BJ (cell line): ENCODE results near the gene SFI1. TPM values are rescaled to one million over a fixed set of nuclear protein-coding genes. Genes with fewer than 3 reads are reported as not detected.

Experiments used
- CTCF ChIA-PET: fragments of 350-600 bp; formaldehyde crosslinking; extraction: SDS; loops from one replicate; lab custom pipeline; 2021; ENCODE audit warnings: antibody characterized with exemption, inconsistent platforms; lab: Yijun Ruan, JAX
- POLR2A ChIA-PET: fragments of 300-600 bp; sonication (Branson Sonifier 250); formaldehyde crosslinking; extraction: SDS; loops from one replicate; lab custom pipeline; 2021; ENCODE audit warnings: antibody characterized with exemption; lab: Charles Lee
- DNase-seq: peaks from one replicate; pipeline ENCODE4 v3.0.0-alpha.2; 2011; ENCODE audit warnings: low read depth
- H3K27me3 ChIP-seq: 2 replicates; pipeline ENCODE4 v1.6.0; 2011; ENCODE audit warnings: low read length; ENCODE audit not compliant: control insufficient read depth, insufficient read depth
- H3K36me3 ChIP-seq: 2 replicates; pipeline ENCODE4 v1.5.1; 2011; ENCODE audit warnings: low read length; ENCODE audit not compliant: control insufficient read depth, insufficient read depth
- H3K4me3 ChIP-seq: 2 replicates; pipeline ENCODE4 v1.5.1; 2011; ENCODE audit warnings: low read depth, mild to moderate bottlenecking, control low read depth, low read length
- polyA plus RNA-seq: library from polyadenylated mRNA; depleted of rRNA; stranded (reverse); fragments of >200 nt; gene quantifications from 2 replicates; pipeline ENCODE4 v1.2.3, GENCODE V29; 2011
- TF ChIP-seq, protein P1 (sequence below): IDR thresholded peaks from 2 replicates; pipeline ENCODE4 v1.5.1; 2011; ENCODE audit warnings: low read depth, mild to moderate bottlenecking, control low read depth, inconsistent platforms, low read length, moderate library complexity; ENCODE audit not compliant: insufficient read depth

SFI1 gene
- polyA plus RNA-seq, 1 experiment, result 7.1 TPM

DNA sequence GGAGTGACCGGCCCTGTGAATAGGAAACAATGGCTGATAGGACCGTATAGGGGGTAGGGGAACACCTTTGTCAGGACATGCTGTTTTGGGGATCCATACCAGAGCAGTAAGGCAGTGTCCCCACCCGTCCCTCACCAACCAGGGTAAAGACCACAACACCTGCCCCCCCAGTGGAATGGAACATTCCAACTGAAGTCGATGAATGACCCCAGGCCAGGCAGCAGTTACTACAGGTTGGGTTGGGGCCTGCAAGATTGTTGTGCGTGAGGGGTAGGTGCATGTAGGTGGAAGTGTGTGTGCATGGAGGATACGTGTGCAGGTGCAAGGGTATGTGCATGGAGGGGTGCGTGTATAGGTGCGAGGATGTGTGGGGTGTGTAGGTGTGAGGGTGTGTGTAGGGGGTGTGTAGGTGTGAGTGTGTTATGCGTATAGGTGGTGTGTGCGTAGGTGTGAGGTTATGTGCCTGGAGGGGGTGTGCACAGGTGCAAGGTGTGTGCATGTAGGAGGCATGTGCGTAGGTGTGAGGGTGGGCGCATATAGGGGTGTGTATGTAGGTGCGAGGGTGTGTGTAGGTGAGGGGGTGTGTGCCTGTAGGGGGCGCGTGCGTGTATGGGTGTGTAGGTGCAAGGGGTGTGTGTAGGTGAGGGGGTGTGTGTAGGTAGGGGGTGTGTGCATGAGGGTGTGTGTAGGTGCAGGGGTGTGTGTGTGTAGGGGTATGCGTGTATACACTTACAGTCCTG lies 132.8 kb downstream of the SFI1 start:
- POLR2A ChIA-PET, result interaction anchor here (0.6 kb wide), 1 partner anchor 133 kb away, joined by 3 read pairs; no protein-coding TSS in a partner anchor
- Histone ChIP-seq H3K27me3 (no peaks in the 10 kb centered on the region), H3K36me3 (peaks cover 12% of the 10 kb centered on the region), H3K4me3 (peak overlapping the region; percentile 74; the same call in 1 of the 2 replicates)
- TF ChIP-seq, protein P1, sequence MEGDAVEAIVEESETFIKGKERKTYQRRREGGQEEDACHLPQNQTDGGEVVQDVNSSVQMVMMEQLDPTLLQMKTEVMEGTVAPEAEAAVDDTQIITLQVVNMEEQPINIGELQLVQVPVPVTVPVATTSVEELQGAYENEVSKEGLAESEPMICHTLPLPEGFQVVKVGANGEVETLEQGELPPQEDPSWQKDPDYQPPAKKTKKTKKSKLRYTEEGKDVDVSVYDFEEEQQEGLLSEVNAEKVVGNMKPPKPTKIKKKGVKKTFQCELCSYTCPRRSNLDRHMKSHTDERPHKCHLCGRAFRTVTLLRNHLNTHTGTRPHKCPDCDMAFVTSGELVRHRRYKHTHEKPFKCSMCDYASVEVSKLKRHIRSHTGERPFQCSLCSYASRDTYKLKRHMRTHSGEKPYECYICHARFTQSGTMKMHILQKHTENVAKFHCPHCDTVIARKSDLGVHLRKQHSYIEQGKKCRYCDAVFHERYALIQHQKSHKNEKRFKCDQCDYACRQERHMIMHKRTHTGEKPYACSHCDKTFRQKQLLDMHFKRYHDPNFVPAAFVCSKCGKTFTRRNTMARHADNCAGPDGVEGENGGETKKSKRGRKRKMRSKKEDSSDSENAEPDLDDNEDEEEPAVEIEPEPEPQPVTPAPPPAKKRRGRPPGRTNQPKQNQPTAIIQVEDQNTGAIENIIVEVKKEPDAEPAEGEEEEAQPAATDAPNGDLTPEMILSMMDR, result no peak
- no peak for DNase-seq
- CTCF ChIA-PET, result interaction anchor here (1.7 to 12.2 kb wide), 2 partner anchors 11 to 70 kb away, joined by 3 to 156 read pairs; no protein-coding TSS in a partner anchor

DNA sequence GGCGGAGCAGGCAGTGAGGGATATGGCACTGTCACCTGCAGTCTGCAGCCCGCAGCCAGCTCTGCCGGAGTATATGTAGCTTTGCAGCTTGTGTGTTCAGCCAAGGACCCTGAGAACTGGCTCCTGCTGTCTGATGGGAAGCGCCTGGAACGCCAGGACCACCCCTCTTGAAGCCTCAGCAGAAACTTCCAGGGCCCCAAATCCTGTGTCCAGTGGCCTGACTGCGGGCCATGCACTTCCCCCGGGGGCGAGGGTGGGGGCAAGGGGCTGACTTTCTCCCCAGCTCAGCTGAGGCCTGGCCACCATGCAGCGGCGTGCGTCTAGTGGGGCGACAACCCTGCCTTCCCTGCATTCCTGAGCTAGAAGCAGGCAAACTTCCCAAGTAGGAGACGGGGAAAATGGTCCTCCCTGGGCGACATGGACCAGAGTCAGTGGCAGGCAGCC lies 133.4 kb downstream of the SFI1 start:
- no peaks in the 10 kb centered on the region for H3K27me3 ChIP-seq
- DNase-seq, result no peak
- TF ChIP-seq, protein P1, result no peak
- H3K36me3 ChIP-seq, result peaks cover 10% of the 10 kb centered on the region
- ChIA-PET POLR2A (no interaction called here), CTCF (interaction anchor here (0.6 to 12.2 kb wide), 3 partner anchors 10 to 71 kb away, joined by 3 to 156 read pairs (median 3); no protein-coding TSS in a partner anchor)
- peak overlapping the region; percentile 74 for H3K4me3 ChIP-seq

DNA sequence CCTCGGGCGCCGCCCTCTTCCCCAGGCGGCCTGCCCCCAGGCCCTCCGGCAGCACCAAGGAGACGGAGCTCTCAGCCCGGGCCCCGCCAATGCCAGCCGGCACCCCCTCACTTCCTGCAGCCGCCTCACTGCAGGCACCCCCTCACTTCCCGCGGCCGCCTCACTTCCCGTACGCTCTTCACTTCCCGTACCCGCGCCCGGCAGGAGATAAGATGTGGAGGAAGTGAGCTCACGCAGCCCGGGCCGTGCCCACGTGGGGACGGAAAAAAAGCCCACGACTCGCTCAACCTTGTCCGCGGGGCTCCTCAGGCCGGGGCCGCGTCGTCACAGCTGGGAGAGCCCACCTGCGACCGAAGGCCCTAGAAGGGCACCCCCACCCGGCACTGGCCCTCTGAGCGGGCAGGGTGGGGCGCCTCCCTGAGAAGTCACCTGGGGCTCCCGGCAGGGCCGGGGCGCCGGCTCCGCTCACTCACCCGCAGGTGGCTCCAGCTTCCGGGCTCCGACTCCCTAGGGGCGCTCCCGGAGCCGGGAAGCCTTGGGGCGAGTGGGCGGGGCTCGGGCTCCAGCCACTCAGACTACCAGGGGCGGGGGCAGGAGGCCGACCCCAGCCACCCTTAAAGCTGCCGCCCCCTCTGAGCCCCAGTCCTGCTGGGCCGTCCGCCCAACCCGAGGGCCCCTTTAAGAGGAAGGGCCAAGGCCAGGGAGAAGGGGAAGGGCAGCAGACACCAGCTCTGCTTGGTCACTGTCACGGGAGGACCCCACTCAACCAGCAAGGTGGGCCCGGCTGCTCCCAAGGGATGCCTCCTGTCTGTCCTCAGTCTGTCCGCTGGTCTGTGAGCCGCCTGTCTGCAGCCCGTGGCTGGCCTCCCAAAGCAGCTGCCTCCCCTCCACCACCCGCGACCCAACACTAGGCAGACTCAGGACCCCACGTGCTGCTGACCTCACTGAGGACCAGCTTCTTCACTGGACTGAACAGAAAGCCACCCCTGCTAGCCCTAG lies 134.3 kb downstream of the SFI1 start:
- TF ChIP-seq, protein P1, result no peak
- H3K36me3 ChIP-seq, result peaks cover 4% of the 10 kb centered on the region
- peak overlapping the region; percentile 74 for H3K4me3 ChIP-seq
- no peaks in the 10 kb centered on the region for H3K27me3 ChIP-seq
- ChIA-PET CTCF (interaction anchor here (0.6 to 12.2 kb wide), 8 partner anchors 9 to 340 kb away, joined by 3 to 156 read pairs (median 3); no protein-coding TSS in a partner anchor), POLR2A (interaction anchor here (0.6 kb wide), 1 partner anchor 69 kb away, joined by 3 read pairs; no protein-coding TSS in a partner anchor)
- no peak for DNase-seq

DNA sequence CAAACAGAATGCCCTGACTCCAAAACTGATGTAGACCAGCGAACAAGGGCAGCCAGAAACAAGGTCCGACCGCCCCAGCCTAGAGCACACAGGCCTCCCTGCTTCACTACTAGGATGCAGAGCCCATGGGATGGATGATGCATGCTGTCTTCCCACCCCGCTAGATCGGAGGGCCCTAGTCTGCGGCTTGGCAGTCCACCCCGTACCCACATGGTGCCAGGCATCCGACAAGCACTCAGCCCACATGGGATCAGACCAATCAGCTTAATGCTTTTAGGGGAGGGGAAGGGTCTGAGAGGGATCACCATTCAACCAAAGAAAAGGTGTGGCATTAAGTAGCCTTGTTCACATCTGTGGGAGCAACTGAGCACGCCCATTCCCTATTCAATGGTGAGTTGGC lies 135.1 kb downstream of the SFI1 start:
- H3K27me3 ChIP-seq, result no peaks in the 10 kb centered on the region
- TF ChIP-seq, protein P1, result no peak
- H3K4me3 ChIP-seq, result no peak overlapping the region
- POLR2A ChIA-PET, result no interaction called here
- CTCF ChIA-PET, result interaction anchor here (0.9 to 12.2 kb wide), 6 partner anchors 15 to 339 kb away, joined by 3 to 156 read pairs (median 3); no protein-coding TSS in a partner anchor
- peaks cover 3% of the 10 kb centered on the region for H3K36me3 ChIP-seq
- DNase-seq, result no peak
